NCI-H2029 treated with DMSO at 0.1 percent for 48 hours (cell line): ENCODE measurements around the gene ADAMTS2.

Experiments used
- DNase-seq: peaks from one replicate; lab custom pipeline; 2025; lab: John Stamatoyannopoulos, UW

ADAMTS2 gene

GRCh38 chr5:179139111-179139935 lies 205.9 kb downstream of the ADAMTS2 start:
- DNase-seq, result no peak

GRCh38 chr5:179138568-179138925 lies 206.7 kb downstream of the ADAMTS2 start:
- no peak for DNase-seq

GRCh38 chr5:179137643-179138567 lies 207.4 kb downstream of the ADAMTS2 start:
- DNase-seq, result no peak

GRCh38 chr5:179137016-179137642 lies 208.1 kb downstream of the ADAMTS2 start:
- no peak for DNase-seq

- DNase-seq, result no peak
Observed at GRCh38 chr5:179135441-179136215, 209.6 kb downstream of the ADAMTS2 start.

- DNase-seq, result no peak
Observed at GRCh38 chr5:179135006-179135405, 210.3 kb downstream of the ADAMTS2 start.

GRCh38 chr5:179134511-179134910 lies 210.8 kb downstream of the ADAMTS2 start:
- no peak for DNase-seq

GRCh38 chr5:179132586-179133355 lies 212.5 kb downstream of the ADAMTS2 start:
- no peak for DNase-seq

GRCh38 chr5:179131886-179132585 lies 213.2 kb downstream of the ADAMTS2 start:
- DNase-seq, result no peak

GRCh38 chr5:179131321-179131835 lies 213.9 kb downstream of the ADAMTS2 start:
- DNase-seq, result no peak

- no peak for DNase-seq
Observed at GRCh38 chr5:179130101-179130681, 215.1 kb downstream of the ADAMTS2 start.

GRCh38 chr5:179129607-179130071 lies 215.6 kb downstream of the ADAMTS2 start:
- DNase-seq, result no peak

- no peak for DNase-seq
Observed at GRCh38 chr5:179128976-179129375, 216.3 kb downstream of the ADAMTS2 start.

GRCh38 chr5:179128041-179128365 lies 217.3 kb downstream of the ADAMTS2 start:
- DNase-seq, result no peak

GRCh38 chr5:179127136-179128040 lies 217.9 kb downstream of the ADAMTS2 start:
- no peak for DNase-seq

GRCh38 chr5:179126506-179126991 lies 218.7 kb downstream of the ADAMTS2 start:
- DNase-seq, result no peak

GRCh38 chr5:179125789-179126505 lies 219.3 kb downstream of the ADAMTS2 start:
- DNase-seq, result no peak
